C4-2B (cell line): Measurements from ENCODE around the gene TMEM238L.

Experiments
- H3K27ac ChIP-seq: fragments of 450-650 bp; 2 replicates; pipeline ENCODE4 v1.5.1; 2017
- ZFX ChIP-seq: fragments of 450-650 bp; IDR thresholded peaks from 2 replicates; pipeline ENCODE4 v1.6.1; 2017
- TF ChIP-seq, protein P1 (sequence below): fragments of 450-650 bp; conservative IDR thresholded peaks from 2 replicates; pipeline ENCODE4 v1.5.1; 2017; ENCODE audit warnings: mild to moderate bottlenecking

TMEM238L gene

DNA sequence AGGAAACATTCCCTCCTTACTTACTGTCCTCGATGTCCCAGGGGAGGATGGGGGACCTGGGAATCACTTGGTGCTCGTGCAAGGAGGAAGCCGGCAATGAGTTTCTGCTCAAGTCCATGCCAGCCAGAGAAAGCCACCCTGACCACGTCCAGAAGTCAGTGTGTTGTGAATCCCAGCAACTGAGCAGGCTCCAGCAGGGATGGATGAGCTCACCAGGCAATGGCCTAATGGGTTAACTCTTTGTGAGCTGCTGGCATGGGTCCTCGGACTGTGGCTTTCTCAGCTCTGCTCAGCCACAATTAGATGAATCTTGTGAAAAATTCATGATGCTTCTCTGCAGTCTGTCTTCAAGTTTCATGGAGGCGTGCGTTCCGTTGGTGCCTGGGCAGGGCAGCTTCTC, 34.0 kb upstream of the TMEM238L start, which contains the start of gene PIRT:
TSS of gene PIRT (minus strand) at position 167 of the 400 bp plus-strand sequence. CDS start 12,442 bp downstream, outside the sequence.
- H3K27ac ChIP-seq = no peak within 1 kb of the TSS
- no peak for TF ChIP-seq ZFX
- TF ChIP-seq, protein P1, sequence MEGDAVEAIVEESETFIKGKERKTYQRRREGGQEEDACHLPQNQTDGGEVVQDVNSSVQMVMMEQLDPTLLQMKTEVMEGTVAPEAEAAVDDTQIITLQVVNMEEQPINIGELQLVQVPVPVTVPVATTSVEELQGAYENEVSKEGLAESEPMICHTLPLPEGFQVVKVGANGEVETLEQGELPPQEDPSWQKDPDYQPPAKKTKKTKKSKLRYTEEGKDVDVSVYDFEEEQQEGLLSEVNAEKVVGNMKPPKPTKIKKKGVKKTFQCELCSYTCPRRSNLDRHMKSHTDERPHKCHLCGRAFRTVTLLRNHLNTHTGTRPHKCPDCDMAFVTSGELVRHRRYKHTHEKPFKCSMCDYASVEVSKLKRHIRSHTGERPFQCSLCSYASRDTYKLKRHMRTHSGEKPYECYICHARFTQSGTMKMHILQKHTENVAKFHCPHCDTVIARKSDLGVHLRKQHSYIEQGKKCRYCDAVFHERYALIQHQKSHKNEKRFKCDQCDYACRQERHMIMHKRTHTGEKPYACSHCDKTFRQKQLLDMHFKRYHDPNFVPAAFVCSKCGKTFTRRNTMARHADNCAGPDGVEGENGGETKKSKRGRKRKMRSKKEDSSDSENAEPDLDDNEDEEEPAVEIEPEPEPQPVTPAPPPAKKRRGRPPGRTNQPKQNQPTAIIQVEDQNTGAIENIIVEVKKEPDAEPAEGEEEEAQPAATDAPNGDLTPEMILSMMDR = no peak

DNA sequence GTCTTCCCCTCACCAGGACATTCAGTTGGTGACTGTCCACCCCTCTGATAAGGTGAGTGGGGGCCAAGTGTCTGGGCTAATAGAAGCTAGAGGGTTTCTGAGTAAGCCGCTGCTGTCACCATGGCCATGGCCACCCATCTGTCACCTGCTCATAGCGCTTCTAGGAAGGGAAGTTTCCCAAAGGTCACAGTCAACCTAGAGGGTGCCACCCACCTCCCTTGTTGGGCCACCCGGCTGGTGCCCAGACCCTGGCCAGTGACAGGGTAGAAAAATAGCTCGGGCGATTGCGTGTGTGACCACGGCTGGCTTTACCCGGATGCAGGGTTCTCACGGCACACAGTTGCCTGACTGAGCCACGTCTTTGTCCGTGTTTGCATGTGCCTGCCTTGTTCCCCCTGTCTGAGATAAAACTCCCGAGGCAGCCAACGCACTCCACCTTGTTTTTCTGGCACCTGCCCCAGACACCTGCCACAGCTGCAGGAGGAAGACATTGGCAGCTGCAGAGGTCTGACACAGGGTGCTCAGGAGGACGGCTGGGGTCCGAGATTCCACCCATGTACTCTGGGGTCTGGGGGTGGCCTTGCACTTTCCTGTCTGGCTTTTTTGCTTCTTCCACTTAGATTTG, 33.2 kb upstream of the TMEM238L start:
- no peak overlapping the region for H3K27ac ChIP-seq
- TF ChIP-seq ZFX = no peak
- TF ChIP-seq, protein P1 = no peak

DNA sequence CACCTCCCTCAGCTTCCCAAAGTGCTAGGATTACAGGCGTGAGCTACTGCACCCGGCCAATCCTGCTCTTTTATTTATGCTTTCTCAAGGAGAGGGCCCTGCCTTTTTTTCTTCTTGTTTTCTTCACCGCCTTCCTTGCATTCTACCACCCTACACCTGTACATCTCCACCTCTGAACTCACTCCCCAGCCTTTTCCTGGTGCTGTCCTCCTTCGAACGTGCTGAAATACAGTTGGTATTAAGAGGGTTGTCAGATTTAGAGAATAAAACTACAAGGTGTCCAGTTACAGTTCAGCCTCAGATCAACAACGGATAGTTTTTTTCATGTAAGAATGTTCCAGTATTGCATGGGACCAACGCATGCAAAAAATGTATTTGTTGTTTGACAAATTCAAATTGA, 32.2 kb upstream of the TMEM238L start:
- H3K27ac ChIP-seq = no peak overlapping the region
- TF ChIP-seq, protein P1 = no peak
- no peak for TF ChIP-seq ZFX

DNA sequence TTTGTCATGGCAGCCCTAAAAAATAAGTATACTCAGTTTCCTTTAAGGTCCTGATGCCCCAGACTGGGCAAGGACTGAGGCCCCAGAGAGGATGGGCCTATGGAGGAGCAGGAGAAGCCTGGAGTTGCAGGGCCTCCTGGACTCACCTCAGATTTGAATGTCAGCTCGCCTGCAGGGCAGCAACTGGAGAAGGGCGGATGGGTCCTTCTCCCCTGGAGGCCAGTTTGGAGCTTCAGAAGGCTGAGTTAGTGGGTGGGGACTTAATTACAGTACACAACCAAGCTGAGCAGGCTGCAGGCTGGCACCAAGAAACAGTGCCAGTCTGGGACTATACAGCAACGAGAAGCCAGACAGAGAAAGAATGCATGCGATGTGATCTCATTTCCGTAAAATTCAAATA, 27.8 kb upstream of the TMEM238L start:
- H3K27ac ChIP-seq = no peak overlapping the region
- TF ChIP-seq, protein P1 = no peak
- TF ChIP-seq ZFX = no peak

DNA sequence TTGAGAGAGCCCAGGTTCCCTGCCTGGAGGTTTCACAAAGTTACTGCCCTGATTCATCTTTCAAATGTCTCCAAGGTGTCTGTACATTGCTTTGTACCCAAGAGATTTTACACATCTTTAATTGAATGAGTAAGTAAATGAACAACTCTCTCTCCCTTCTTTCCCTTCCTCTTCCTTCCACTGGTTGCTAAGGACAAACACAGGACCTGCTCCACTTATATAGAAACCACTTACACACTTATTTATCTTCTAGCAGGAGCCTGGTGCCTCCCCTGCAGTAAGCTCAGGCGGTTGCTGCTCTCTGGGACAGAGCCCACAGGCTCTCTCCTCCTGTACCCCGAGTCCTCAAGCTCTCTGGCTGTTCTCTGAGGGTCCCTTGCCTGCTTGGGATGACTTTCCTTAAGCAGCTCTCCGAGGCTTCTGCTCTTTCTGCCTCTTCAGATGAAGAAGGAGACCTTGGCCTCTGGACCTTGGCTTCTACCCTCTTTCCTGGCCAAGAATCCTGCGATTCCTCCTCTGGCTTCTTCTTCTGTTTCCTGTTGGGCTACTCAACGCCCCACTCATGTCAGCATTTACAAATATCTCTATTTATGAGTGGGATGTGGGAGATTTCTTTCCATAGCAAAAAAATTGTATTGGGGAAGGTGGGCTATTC, 24.1 kb upstream of the TMEM238L start:
- TF ChIP-seq ZFX = no peak
- TF ChIP-seq, protein P1 = no peak
- no peak overlapping the region for H3K27ac ChIP-seq

DNA sequence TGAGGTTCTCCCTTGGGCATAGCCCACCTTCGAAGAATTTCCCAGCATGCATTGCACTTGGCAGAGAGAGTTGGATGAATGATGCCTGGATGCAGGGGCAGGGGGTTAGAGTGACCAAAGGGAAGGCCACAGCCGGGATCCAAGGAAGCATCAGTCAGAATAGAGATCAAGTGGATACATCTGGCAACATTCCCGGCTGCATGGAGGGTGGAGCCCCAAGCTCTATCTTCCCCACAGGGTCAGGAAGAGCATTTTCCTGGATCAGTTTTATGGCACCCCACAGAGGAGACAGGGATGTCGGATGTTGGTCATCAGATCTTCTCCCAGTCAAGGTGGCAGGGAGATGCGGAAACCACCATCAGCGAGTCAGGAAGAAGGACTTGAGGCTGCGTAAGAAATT, 21.0 kb upstream of the TMEM238L start:
- H3K27ac ChIP-seq = no peak overlapping the region
- TF ChIP-seq ZFX = no peak
- TF ChIP-seq, protein P1 = no peak

DNA sequence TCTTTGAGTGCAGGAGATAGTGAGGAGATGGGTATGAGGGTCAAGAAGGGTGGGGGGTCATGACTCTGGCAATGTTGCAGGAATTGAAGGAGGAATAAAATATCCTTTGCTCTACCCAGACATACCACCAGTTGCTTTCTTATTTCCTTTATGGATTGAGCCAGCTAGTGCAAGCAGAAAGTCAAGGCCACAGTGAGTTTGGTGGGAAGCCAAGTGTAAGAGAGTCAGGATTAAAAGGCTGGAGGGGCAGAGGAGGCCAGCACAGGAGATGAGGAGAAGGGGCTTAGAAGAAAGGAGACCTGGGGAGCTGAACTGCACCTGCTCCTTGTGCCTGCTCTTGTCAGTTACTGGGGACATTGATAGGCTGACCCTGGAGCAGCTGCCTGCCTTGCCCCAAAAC, 17.9 kb upstream of the TMEM238L start:
- H3K27ac ChIP-seq = no peak overlapping the region
- TF ChIP-seq, protein P1 = no peak
- TF ChIP-seq ZFX = no peak
